Non-pigmented ciliary epithelial cell (primary cell): Measurements from ENCODE around the gene MUSTN1.

Source experiments
- DNase-seq: peaks from one replicate; pipeline ENCODE4 v3.0.0-alpha.2; 2010; ENCODE audit warnings: low read depth

The MUSTN1 gene

DNA sequence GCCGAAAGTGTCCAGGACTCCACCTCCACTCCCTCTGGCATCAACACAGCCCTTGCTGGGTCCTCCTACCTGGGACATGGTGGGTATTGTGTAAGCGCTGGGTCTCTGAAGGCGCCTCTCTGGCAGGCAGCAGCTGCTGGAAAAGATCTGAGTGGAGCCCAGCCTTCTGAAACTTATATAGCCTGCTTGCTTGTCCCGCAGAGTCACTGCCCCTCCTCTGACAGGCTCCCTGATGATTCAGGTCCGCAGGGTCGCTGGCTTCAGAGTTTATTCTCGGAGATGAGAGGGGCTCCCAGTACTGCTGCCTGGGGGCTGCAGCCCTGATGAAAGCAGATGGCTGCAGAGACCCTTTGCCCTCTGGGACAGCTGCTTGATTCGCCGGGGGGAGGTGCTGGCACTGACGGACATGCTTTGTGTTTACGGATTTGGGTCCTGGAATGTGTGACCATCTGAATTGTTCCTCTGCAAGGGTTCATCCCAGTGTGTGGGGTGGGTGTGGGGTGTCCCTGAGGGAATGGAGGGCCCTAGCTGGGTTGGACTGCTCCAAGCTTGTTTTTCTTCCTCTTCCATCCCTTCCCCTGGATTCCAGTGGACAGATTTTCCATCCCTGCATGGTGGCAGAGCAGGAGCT is at the start of gene MUSTN1:
TSS of gene MUSTN1 (minus strand) at position 149 of the 631 bp plus-strand sequence. CDS start at position 78, 71 bp downstream.
- DNase-seq: no peak

DNA sequence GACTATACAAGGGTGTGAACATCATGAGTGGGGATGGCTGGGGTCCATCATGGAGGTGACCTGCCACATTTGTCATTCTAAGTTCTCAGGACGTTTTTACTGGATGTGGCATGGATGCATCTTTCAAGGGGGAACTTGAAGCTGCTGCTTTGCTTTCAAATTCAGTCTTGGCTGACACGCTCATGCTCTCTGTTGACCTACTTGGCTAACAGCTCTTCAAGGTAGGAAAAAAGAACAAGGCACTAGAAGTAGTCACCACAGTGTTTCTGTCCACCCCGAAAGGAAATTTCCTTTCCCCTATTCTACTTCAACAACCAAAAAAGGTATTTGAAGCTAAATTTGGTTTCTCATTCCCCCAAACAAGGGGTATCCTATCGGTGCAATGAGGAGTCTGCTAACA is 47.6 kb upstream of the MUSTN1 start:
- no peak for DNase-seq

DNA sequence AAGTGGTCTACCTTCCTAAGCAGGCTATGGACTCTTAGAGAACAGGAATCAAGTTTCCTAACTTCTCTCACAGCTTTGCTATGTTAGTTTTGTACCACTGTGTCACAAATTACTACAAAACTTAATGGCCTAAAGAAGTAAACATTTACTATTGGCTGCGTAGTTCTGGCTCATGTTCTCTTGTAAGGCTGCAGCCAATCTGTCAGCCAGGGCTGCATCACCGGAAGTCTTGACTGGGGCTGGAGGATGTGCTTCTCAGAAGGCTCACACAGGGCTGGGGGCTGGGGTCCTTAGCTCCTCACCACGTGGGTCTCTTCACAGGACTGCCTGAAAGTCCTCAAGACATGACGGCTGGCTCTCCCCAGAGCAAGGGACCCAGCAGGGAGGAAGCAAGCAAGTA is 47.1 kb upstream of the MUSTN1 start:
- no peak for DNase-seq

DNA sequence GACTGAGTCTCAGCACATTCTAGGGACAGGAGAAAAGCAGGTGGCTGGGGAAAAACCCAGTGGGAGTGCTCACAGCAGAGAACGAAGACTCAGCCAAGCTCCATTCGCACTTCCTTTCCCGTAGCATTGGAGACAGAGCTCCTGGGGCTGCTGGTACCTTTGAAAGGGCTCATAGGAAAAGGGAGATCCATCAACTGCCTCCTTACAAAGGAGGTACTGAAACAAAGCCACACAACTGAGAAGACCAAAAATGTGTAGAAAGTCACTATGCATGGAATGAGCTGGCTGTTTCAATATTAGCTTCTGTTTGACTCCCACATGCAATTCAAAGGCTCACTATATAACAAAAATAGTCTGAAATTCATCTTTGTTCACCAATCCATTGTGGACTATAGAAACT is 45.7 kb upstream of the MUSTN1 start:
- no peak for DNase-seq

DNA sequence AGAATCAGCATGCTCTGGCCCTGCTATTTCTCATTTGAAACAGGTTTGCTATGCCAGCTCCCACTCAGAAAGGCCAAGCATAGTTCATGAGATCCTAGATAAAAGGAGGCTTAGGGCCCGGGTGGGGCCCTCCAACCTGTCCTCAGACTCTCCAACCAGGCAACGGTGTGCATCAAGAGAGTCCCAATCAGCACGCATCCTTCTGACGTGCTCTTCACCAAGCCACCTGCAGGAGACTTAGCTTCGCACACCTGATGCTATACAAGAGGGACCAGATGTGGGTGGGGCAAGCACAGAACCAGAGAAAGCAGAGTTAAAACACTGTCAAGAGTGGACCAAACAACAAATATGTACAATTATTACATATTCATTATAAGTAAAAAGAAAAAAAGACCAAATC is 45.2 kb upstream of the MUSTN1 start:
- DNase-seq: no peak

DNA sequence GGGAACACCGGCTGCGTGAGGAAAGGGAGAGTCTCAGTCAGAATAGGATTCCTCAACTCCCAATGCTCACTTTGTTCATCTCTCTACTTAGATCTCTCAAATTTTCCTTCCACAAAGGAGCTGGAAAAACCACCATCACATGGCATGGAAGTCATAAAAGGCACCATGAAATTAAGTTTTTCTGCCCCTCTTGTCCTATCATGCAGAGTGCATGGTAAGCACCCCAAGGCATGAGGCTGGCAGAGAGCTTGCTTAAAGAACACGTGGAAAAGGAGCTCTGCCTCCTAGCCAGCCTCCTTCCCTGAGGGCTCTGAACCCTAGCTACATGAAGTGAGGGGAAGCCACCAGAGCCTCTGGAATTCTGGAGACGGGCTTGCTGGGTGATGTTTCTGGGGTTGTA is 44.8 kb upstream of the MUSTN1 start:
- no peak for DNase-seq

DNA sequence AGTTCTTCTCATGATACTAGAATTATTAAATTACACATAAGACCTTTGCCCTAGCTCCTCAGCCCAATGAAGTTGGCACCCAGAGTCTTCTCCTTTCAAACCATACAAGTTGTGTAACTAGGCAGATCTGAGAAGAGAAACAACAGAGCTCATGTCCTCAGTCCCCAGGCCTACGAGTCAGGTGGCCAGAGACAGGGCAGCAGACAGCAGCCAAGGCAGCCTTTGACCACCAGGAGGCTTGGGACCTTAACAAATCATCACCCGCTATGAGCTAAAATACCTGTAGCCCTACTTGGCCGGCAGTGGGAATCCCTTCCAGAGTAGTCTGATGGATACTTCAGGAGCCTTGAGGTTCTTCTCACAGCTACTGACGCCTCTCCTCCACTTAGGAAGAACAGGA is 44.3 kb upstream of the MUSTN1 start:
- DNase-seq: no peak

DNA sequence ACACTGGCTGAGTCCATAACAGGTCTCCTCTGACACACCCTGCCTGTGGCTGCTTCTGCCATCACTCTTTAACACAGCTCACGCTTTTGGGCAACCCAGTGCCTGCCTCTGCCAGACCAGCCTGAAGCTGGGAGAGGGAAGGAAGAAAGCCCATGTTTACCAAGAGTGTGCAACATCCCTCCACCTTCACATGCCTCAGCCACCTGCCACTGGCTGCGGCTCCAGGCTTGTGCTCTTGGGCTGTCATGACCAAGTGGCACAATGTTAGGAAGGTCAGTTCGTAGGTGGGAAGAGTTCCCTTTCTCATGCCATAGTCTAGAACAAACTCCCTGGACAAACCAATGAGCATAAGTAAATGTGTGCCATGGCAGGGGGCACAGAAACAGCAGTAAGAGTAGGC is 42.3 kb upstream of the MUSTN1 start:
- DNase-seq: no peak

DNA sequence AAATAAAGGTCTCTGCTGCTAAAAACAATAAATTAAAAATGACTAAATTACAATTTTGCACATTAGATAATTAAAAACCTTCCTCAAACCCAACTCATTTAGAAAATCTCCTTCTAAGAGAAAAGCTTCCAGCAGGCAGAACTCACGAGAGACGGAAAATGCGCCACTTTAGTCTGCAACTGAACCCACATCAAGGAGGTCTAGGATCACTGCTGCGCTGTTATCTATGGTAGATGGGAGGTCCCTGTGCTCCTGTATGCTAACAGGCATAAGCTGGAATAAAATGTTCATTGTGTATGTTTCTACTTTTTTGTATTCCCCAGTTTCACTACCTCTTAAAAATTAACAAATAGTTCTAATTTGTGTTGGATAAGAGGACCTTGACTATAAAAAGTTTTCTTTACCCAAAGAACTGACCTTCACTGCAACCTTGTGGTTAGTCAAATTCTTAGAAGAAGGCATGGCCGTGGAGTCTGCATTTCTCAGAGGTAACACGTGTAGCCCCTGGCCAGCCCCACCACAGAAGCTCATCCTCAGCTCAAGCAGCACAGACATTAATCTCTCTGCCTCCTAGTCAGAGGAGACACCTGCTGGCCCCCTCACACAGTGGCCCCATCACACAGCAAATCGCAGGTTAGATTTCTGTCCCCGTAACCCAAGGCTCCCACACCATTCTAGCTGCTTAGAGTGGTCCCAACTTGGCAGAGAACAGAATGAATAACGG is 40.2 kb upstream of the MUSTN1 start:
- no peak for DNase-seq

DNA sequence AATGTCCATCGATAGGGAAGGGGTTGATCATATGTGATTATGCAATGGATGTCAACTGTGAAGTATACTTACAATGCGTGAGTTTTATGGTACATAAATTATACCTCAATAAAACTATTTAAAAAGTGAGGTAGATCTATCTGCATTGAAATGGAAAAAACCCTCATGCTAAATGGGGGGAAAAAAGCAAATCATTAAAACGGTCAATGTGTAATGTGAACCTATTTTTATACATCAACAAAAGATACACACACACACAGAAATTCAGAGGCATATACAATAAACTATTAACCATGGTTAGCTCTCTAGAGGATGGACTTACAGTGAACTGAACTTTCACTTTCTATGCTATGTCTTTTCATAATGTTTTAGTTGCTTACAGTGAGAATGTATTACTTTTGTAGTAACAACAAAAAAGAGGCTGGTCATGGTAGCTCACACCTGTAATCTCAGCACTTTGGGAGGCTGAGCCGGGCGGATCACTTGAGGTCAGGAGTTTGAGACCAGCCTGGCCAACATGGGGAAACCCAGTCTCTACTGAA is 39.4 kb upstream of the MUSTN1 start:
- no peak for DNase-seq

DNA sequence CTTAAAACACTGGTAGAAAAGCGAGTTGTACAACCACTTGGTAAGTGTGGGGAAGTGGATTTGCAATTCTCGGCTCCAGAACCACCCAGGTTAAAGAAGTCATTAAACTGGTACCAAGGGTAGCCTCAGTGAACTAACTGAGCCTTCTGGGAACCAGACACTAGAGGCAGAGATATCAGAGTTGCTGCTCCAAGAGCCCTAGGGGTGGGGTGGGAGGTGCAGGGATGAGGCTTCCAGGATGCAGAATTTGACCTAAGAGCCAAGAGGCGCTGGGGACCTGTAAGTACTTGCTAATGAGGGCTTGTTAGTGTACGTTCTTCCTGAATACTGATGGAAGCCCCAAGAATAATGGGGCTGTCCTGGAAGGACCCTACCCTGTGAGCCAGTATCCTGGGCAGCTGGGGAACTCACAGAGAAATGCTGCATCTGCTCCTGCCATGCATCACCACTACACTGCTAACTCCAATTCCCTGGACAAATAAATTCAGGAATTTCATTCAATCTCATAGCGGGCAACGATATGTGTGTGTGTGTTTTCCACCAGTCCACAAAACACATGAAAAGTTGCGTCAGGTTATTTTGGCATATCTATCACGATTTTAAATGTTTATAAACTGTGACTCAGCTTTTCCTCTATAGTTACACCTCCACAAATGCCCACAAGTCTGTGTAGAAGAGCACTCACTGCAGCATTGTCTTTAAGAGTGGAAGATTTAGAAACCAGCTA is 38.8 kb upstream of the MUSTN1 start:
- no peak for DNase-seq

DNA sequence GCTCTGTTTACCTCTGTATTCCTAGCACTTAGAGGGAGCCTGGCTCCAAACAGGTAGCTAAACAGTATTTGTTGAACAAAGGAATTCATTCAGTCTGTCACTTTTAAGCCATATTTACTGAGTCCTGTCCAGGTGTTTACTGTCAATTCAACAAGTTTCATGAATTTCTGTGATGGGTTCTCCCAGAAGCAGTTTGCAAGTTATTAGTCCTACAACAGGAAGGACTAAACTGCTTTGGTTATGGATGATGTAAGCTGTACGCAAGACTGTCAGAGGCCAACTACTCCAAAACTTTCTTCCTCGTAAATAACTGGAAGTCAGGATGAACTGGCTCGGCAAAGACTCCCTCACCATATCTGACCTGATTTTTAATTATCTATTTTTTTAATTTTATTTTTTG is 37.4 kb upstream of the MUSTN1 start:
- no peak for DNase-seq

DNA sequence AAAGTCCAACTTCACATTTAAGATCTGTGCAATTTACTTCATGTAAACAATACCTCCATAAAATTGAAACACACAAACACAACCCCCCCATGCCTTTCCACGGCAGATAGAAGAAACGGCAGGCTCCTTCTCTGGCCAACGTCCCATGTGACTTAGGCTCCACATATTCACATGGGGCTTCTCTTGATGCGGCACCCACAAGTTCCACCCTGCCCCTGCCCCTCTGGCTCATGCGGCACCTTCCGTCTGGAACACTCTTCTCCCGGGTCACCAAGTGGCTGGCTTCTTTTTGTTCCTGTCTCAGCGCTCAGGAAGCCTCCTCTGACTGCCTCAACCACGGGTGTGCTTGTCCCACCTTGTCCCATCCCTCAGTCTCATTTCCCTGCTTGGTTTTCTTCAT is 36.9 kb upstream of the MUSTN1 start:
- DNase-seq: no peak

DNA sequence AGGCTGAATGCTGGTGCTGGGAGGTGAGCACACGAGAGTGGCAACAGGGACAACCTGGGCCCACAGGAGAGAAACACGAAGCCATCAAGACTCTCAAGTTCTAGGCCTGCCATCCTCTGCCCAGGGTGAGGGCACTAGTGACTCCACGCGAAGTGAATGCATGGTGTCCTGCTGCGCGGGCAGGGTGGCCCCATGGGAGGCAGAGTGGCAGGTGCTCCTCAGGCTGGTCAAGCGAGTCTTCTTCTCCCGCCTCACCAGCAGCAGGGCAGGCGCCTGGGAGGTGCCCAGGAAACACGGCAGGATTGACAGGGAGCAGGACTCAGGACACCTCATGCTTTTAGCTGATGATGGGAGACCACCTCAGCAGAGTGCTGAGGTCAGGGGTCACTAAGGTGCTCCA is 35.7 kb upstream of the MUSTN1 start:
- no peak for DNase-seq

DNA sequence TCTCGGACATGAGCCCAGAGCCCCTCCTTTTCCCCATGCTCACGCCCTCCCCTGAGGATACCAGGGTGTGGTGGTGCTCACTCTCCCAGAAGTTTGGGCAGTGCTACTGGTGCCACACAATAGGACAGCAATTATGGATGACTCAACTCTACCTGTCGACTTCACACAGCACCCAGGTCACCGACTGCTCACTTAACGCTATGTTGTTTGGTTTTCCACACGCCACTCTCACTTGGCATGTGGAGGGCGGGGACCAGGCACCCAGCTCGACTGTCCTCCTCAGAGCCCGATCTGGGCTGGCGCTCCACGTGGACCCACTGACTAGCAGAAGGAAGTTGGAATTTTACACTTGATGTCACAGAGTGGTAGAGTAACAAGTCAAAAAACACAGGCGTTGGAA is 31.6 kb upstream of the MUSTN1 start:
- DNase-seq: no peak

DNA sequence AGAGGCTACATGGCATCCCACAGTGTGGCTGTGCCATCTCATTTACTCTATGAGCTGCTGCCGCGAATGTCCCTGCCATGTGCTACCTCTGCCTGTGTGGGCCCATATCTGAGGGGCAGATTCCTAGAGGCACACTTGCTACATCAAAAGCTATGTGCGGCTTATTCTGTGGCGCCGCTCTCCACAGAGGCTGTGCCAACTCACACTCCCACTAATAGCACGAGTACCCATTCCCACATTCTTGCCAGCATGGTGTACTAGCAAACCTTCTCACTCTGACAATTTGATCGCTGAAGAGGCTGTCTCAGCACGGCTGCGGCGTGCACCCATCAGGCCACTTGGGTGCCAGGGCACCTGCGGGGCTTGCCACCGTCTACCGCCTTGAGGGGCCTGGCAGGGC is 31.2 kb upstream of the MUSTN1 start:
- no peak for DNase-seq

DNA sequence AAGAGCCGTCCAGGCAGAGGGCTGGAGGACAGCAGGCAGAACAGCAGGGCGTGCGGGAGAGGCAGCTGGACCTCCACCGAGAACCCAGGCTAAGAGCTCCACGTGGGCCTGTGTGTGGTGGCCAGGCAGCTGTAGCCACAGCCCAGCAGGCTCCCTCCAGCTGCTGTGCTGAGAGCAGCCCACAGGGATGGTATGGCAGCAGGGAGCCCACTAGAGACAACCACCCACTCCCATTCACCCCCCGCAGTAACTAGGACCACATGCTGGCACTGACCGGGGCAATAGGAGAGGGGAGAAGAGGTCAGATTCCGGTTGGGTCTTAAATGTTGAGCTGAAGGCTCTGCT is 25.6 kb upstream of the MUSTN1 start:
- no peak for DNase-seq

DNA sequence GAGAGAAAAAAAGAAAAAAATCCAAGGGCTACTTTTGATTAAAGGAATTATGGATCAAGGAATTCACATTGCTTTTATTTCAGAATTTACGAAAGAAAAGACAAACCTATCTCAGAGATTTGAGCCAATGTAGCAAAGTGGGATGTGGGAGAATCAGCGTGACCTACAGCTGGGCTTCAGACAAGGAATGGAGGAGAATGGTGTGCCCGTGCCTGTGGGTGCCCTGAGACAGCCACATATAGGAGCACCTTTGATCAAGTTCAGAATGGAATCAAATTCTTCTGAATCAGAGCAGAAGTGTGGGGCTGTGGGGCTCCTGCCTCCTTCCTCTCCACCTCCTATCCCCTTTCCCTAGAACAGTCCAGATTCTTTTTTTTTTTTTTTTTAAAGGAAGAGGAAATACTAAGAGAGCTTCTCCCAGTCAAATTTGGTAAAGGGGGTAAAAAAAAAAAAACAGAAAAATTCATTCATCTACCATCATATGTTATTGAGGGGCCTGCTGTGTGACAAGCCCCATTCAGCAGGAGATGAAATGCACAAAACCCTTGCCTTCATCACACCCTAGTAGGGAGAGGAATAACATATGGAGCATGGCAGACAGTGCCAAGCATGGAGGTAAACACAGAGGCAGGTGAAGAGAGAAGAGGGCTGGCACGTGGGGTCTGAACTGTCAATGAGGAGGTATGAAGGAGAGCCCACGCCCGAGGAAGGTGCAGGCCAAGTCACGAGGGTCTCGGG is 25.0 kb upstream of the MUSTN1 start:
- no peak for DNase-seq

DNA sequence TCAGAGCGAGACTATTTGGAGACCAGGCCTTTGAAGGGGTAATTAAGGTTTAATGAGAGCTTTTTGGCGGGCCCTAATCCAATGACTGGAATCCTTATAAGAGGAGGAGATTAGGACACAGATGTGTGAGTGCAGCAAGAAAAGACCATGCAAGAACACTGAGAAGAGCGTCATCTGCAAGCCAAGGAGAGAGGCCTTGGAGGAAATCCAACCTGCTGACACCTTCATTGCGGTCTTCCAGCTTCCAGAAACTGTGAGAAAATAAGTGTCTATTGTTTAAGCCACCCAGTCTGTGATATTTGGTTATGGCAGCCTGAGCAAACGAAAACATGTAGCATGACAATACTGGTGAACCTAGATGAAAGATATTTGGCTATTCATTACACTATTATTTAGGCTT is 23.0 kb upstream of the MUSTN1 start:
- DNase-seq: no peak

DNA sequence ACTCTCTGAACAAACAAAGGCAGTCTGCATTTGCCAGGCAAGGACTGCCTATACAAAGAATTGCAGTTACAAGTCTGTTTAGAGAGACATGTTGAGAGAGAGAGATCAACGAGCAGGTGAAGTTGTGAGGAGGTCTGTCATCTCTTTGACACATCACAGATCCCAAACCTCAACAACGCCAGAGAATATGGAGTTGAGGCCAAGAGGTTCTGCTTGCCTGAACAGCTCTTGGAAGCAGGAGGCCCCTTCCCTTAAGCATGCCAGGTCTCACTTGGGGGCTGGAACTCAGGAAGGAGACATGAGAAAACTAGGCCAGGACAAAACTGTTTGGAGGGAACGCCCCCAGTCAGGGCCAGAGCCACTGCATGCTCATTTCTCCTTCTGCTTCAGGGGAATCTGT is 22.3 kb upstream of the MUSTN1 start:
- no peak for DNase-seq

DNA sequence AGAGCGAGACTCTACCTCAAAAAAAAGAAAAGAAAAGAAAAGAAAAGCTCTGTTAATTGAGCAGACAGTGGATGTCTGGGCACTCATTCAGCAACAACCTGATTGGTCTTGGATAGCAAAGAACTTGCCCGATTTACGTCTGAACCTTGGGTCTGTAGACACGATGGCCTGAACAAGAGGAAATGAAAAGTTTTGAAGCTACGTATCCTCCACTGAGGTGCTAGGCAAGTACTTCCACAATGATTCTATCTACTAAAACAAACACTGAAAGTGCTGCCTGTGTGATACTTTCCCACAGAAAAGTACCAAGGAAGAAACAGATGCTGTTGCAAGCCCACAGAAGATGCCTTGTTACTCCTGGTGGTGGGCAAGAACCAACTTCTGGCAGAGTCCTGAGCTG is 21.8 kb upstream of the MUSTN1 start:
- no peak for DNase-seq

DNA sequence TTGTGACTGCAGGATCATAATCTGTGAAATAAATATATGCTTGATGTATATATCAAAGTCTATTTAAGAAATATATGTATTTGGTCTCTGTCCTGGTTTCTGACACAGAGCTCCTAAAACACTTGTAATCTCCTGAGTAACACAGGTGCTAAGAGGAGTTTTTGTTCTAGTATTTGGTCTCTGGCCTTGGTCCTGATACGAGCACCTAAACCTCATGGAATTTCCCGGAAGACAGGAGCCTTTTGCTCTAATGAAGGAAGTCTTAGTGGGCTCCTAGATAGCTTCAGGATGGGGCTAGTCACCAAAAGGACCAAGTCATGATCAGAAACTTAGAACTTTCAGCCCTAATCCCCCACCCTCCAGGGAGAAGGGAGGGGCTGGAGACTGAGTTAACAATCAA is 19.2 kb upstream of the MUSTN1 start:
- no peak for DNase-seq

DNA sequence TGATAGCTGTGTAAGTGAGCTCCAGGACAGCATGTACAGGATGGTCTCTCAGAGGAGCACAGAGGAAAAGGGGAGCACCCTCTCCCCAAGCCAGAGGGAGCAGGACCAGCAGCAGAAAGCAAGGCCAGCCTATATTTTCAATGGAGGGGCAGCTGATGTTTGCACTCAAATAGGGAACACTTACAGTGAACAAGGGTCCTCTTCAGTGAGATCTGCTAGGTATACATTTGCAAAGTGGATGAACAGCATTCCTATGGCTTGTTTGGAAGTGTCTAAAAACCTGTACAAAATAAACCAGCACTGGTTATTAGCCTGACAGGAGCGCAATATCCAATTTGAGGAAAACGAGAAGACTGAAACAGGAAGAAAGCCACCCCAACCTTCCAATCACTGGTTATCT is 17.6 kb upstream of the MUSTN1 start:
- no peak for DNase-seq
